Upper lobe of left lung (tissue), 6 donors: ENCODE results near the gene MFSD12. TPM values are rescaled to one million over a fixed set of nuclear protein-coding genes. Genes with fewer than 3 reads are reported as not detected.

ENCODE experiments used
- ATAC-seq, 2 donors: fragments of 200-7000 bp; cut with Tn5 transposase; one replicate each; pipeline ENCODE4 v1.9.1; 2022; ENCODE audit warnings: mild to moderate bottlenecking in 2 of 2, moderate library complexity in 2 of 2; ENCODE audit not compliant: low FRiP score in 2 of 2
- DNase-seq, 2 donors: peaks; one replicate each; pipeline ENCODE4 v3.0.0-alpha.2; 2019 to 2020
- H3K27ac ChIP-seq, 4 donors: fragments of 200-600 bp; sonication (generic); one replicate each; pipeline ENCODE4 v1.5.1; 2016 to 2019
- H3K27me3 ChIP-seq, 4 donors: fragments of 200-600 bp; sonication (generic); one replicate each; pipeline ENCODE4 v1.5.1; 2017 to 2019
- H3K36me3 ChIP-seq, 4 donors: fragments of 200-600 bp; sonication (generic); one replicate each; pipeline ENCODE4 v1.5.1; 2016 to 2019
- H3K4me1 ChIP-seq, 4 donors: fragments of 200-600 bp; sonication (generic); one replicate each; pipeline ENCODE4 v1.5.1; 2018 to 2019
- H3K4me3 ChIP-seq, 4 donors: fragments of 200-600 bp; sonication (generic); one replicate each; pipeline ENCODE4 v1.5.1; 2017 to 2019; ENCODE audit warnings: mild to moderate bottlenecking in 2 of 4, moderate library complexity in 1 of 4
- H3K9me3 ChIP-seq, 4 donors: fragments of 200-600 bp; sonication (generic); one replicate each; pipeline ENCODE4 v1.5.1; 2018 to 2019
- EP300 ChIP-seq, 4 donors: sonication (generic); formaldehyde crosslinking; IDR thresholded peaks; one replicate each; pipeline ENCODE4 v1.5.1; 2017; ENCODE audit warnings: antibody characterized with exemption in 4 of 4, control low read depth in 2 of 4
- POLR2A ChIP-seq, 4 donors: fragments of 450-650 bp; IDR thresholded peaks; one replicate each; pipeline ENCODE4 v1.5.1; 2016 to 2017; ENCODE audit warnings: antibody characterized with exemption in 4 of 4, mild to moderate bottlenecking in 2 of 4
- POLR2AphosphoS5 ChIP-seq, 2 donors: sonication (generic); formaldehyde crosslinking; IDR thresholded peaks; one replicate each; pipeline ENCODE4 v1.5.1; 2017; ENCODE audit warnings: antibody characterized with exemption in 2 of 2
- WGBS, 2 donors: methylation state at CpG; one replicate each; pipeline ENCODE4 v1.1.5; 2017 to 2018; 5-methylcytosine and 5-hydroxymethylcytosine counted together
- total RNA-seq, 6 donors: library from RNA; depleted of rRNA in 4 of 6; stranded (reverse); fragments of >200 nt in 4 of 6; gene quantifications; one replicate each; pipeline versions ENCODE4 v1.1.0 to v1.2.1, GENCODE V29; 2016 to 2021
- TF ChIP-seq, protein P1 (sequence below), 6 experiments: fragments of 450-650 bp in 4 of 6; fragments of 200-600 bp in 2 of 6; sonication (generic) in 2 of 6; IDR thresholded peaks; one replicate each; pipeline ENCODE4 v1.5.1; 2016 to 2019; ENCODE audit warnings: antibody characterized with exemption in 6 of 6
- donor health status: DM: no; HTN: no; CAD: no; lungs with moderate emphysema.
- donor health status: DM: no; HTN: yes; CAD: no; lungs with severe emphysema.

The MFSD12 gene
- total RNA-seq, 6 donors from 2014 or later: 44.2 to 178 (median 96.0) TPM

DNA sequence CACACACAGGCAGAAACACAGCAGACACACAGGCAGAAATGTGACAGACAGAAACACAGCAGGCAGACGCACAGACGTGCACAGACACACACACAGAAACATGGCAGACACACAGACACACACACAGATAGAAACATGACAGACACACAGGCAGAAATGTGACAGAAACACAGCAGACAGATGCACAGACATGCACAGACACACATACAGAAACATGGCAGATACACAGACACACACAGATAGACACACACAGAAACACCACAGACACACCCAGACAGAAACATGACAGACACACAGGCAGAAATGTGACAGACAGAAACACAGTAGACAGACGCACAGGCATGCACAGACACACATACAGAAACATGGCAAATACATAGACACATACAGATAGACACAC lies 48.0 kb upstream of the MFSD12 start:
- Histone ChIP-seq H3K9me3 (no peaks in the 10 kb centered on the region), H3K27ac (peak overlapping the region in 1 of 4 donors; percentile 4), H3K27me3 (no peaks in the 10 kb centered on the region), H3K36me3 (peaks cover 0 to under 1% (median 0%) of the 10 kb centered on the region in 4 donors), H3K4me1 (peaks cover 44 to 63% (median 50%) of the 10 kb centered on the region in 4 donors), H3K4me3 (peak overlapping the region in 3 of 4 donors; percentile 57 to 63 (median 58))
- 28 to 44% methylated on average over 3 of the region's 3 CpGs for WGBS, 2 donors
- no peak for TF ChIP-seq POLR2AphosphoS5 (IDR thresholded peaks at IDR 0.05)
- TF ChIP-seq, protein P1, sequence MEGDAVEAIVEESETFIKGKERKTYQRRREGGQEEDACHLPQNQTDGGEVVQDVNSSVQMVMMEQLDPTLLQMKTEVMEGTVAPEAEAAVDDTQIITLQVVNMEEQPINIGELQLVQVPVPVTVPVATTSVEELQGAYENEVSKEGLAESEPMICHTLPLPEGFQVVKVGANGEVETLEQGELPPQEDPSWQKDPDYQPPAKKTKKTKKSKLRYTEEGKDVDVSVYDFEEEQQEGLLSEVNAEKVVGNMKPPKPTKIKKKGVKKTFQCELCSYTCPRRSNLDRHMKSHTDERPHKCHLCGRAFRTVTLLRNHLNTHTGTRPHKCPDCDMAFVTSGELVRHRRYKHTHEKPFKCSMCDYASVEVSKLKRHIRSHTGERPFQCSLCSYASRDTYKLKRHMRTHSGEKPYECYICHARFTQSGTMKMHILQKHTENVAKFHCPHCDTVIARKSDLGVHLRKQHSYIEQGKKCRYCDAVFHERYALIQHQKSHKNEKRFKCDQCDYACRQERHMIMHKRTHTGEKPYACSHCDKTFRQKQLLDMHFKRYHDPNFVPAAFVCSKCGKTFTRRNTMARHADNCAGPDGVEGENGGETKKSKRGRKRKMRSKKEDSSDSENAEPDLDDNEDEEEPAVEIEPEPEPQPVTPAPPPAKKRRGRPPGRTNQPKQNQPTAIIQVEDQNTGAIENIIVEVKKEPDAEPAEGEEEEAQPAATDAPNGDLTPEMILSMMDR (IDR thresholded peaks at IDR 0.05): no peak
- TF ChIP-seq POLR2A (IDR thresholded peaks at IDR 0.05): no peak
- no peak for TF ChIP-seq EP300 (IDR thresholded peaks at IDR 0.05)
- ATAC-seq (no peak), DNase-seq (no peak)

DNA sequence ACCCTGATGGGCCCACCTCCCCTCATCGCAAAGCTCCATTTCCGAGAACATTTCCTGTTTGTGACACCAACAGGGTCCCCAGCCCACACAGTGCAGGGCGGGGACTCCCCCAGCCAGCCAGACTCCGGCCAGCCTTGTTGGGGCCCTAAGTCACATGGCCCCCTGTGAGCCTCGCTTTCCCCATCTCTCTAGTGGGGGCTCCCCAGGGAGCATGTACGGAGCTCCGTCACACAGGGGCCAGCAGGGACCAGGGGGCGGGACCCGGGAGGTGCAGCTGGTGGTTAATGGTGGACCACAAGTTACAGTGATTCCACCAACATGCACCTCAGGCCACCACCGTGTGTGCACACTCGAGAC lies 47.6 kb upstream of the MFSD12 start:
- no peaks in the 10 kb centered on the region for H3K9me3 ChIP-seq
- peaks cover 0 to 5% (median 0%) of the 10 kb centered on the region in 4 donors for H3K36me3 ChIP-seq
- peak overlapping the region in 3 of 4 donors; percentile 4 to 59 (median 38) for H3K27ac ChIP-seq
- TF ChIP-seq, protein P1 (IDR thresholded peaks at IDR 0.05): no peak
- no peak for TF ChIP-seq POLR2A (IDR thresholded peaks at IDR 0.05)
- no peak for TF ChIP-seq EP300 (IDR thresholded peaks at IDR 0.05)
- TF ChIP-seq POLR2AphosphoS5 (IDR thresholded peaks at IDR 0.05): no peak
- H3K27me3 ChIP-seq: no peaks in the 10 kb centered on the region
- peak overlapping the region in 3 of 4 donors; percentile 2 to 63 (median 58) for H3K4me3 ChIP-seq
- ATAC-seq: no peak
- no peak for DNase-seq
- 41% methylated on average over 10 of the region's 11 CpGs; no CpG with 5 or more reads in 1 of the 2 donors for WGBS, 2 donors
- H3K4me1 ChIP-seq: peaks cover 44 to 62% (median 50%) of the 10 kb centered on the region in 4 donors

DNA sequence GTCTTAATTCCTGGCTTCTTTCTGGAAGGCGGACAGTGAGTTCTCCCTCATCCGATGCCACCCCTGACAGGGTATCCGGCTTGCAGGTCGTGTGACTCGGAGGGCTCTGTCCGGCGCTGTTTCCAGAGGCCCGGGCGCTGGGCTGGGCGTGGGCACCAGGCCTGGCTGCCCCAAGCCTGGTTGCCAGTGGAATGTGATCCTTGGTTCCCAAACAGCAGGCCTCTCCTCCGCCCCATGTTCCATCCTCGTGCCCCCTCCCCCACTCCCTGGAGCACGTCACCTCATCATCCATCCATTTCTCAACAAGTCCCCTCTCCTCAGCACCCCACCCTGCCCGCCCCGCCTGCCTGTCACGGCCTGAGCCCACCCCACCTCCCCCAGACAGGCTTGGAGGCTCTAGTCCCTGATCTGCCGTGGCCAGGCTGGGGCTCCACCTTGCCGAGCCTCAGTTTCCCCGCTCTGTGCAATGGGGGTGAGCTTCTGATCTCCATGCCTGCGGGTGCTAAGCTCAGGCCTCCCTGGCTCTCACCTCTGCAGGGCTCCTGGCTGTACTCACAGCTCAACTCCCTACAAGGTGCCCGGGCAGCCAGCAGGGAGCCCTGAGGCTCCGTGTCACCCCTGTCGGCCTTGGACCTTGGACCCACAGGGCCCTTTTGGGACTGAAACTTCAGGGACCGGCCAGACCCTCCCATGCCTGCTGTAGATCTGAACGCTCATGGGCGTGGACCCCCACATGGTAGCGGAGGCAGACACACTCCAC lies 47.0 kb upstream of the MFSD12 start:
- no peak for ATAC-seq
- H3K4me1 ChIP-seq: peaks cover 43 to 57% (median 50%) of the 10 kb centered on the region in 4 donors

DNA sequence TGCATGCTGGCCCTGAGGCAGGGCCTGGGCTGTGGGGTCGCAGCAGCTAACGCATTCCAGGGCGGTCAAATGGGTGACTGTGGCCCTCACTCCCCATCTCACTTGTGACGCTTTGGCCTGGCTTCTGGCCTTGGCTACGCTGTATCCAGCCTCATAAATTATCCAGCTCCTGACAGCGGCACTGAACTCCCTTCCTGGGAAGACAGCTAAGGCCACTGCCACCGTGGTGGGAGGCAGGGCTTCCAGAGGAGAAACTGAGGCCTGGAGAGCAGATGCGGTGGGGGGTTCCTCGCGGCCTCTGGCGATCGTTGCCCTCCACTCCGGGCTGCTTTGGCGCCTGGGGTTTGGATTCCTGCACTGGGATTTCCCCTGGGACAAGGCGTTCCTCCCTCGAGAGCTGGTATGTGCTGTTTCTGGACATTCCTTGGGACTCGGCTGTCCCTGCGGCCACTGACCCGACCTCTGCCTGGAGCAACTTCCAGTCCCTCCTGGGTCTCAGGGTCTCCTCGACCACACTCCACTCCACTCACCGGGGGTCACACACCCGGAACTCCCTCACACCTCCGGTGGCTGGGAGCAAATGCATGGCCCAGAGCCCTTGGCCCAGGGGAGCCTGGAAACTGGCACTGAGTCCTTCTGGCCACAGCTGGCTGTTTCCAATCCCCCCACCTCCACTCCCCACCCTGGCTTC lies 45.9 kb upstream of the MFSD12 start:
- Histone ChIP-seq H3K36me3 (peaks cover 0 to 5% (median 0%) of the 10 kb centered on the region in 4 donors), H3K27me3 (no peaks in the 10 kb centered on the region), H3K27ac (peak overlapping the region in 3 of 4 donors; percentile 4 to 61 (median 41)), H3K4me1 (peaks cover 33 to 47% (median 39%) of the 10 kb centered on the region in 4 donors), H3K9me3 (no peaks in the 10 kb centered on the region), H3K4me3 (no peak overlapping the region)
- TF ChIP-seq POLR2AphosphoS5 (IDR thresholded peaks at IDR 0.05) (no peak), POLR2A (IDR thresholded peaks at IDR 0.05) (no peak), EP300 (IDR thresholded peaks at IDR 0.05) (no peak)
- TF ChIP-seq, protein P1 (IDR thresholded peaks at IDR 0.05): no peak
- ATAC-seq: no peak
- 71 to 73% methylated on average over 17 to 21 of the region's 23 CpGs for WGBS, 2 donors
- no peak for DNase-seq

More for the DNA sequence above, 47.0 kb upstream of the MFSD12 start:
- no peak for DNase-seq
- Histone ChIP-seq H3K27ac (peak overlapping the region in 3 of 4 donors; percentile 4 to 61 (median 38)), H3K27me3 (no peaks in the 10 kb centered on the region), H3K36me3 (peaks cover 0 to 5% (median 0%) of the 10 kb centered on the region in 4 donors), H3K4me3 (peak overlapping the region in 3 of 4 donors; percentile 2 to 63 (median 58)), H3K9me3 (no peaks in the 10 kb centered on the region)
- TF ChIP-seq EP300 (IDR thresholded peaks at IDR 0.05): no peak
- TF ChIP-seq POLR2AphosphoS5 (IDR thresholded peaks at IDR 0.05): no peak
- TF ChIP-seq, protein P1 (IDR thresholded peaks at IDR 0.05): no peak
- no peak for TF ChIP-seq POLR2A (IDR thresholded peaks at IDR 0.05)
- WGBS, 2 donors: 69 to 73% methylated on average over 7 to 23 of the region's 27 CpGs
